PFSK-1 (cell line): ENCODE results near the gene NBPF1.

Experiments used
- FOXP2 ChIP-seq: optimal IDR thresholded peaks from 2 replicates; pipeline ENCODE3; 2011; ENCODE audit warnings: borderline replicate concordance, control low read depth, inconsistent platforms; ENCODE audit not compliant: insufficient read depth; ENCODE audit errors: extremely low read length, extremely low read depth
- POLR2AphosphoS5 ChIP-seq: IDR thresholded peaks from 2 replicates; pipeline ENCODE4 v1.6.1; 2012; ENCODE audit warnings: low read depth, mild to moderate bottlenecking, control low read depth, low read length, moderate library complexity
- REST ChIP-seq, 2 experiments: IDR thresholded peaks; 2 replicates each; pipeline versions ENCODE4 v1.6.1 to v1.8.0; 2011 to 2012; ENCODE audit warnings: low read depth in 2 of 2, low read length in 2 of 2, control low read depth in 1 of 2, inconsistent platforms in 1 of 2, mild to moderate bottlenecking in 1 of 2, moderate library complexity in 1 of 2; ENCODE audit not compliant: insufficient read depth in 1 of 2
- SIN3A ChIP-seq: IDR thresholded peaks from 2 replicates; pipeline ENCODE4 v1.6.1; 2012; ENCODE audit warnings: mild to moderate bottlenecking, low read length, moderate library complexity, borderline replicate concordance; ENCODE audit not compliant: insufficient read depth
- TAF1 ChIP-seq: IDR thresholded peaks from 2 replicates; pipeline ENCODE4 v1.6.1; 2012; ENCODE audit warnings: low read length, control low read depth, borderline replicate concordance; ENCODE audit not compliant: insufficient read depth

NBPF1 gene

DNA sequence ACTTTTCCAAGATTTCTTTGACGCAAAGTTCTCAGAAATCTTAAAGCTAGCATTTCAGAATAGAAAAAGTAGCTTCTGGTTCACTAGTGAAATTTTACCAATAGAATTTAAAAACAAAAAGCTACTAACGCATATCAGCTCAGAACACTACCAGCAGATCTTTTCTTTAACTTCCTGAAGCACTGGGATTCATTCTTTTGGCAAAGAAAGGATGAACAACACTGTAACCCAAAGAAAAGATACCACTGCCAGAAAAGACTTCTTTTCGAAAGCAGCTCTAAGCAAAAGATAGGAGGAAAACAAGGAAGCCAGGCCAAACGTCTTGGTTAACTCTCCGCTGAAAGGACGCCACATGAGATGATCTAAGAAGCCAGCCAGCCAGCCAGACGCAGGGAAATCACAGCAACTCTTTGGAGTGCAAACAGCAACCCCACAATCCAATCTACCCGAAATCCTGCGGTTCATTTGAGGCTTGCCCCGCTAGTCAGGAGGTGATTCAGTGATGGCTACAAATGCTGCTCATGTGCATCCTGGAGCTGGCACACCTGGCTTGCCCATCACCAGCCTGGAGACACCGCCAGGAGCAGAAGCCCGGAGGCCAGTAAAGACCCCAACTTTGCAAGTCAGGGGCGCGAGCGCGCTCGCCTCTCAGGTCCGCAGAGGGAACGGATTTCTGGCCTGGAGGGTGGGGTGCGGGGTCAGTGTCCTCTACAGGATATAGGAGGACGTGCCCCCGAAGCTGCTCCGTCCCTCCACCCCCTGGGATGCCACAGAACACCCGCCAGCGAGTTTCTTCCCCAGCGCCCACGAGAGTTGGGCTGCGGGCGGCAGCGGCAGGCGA, 812 bp downstream of the NBPF1 start:
- no peak for TF ChIP-seq POLR2AphosphoS5
- peak; percentile 51; the same call in 1 of the 2 replicates for TF ChIP-seq SIN3A
- no peak for TF ChIP-seq REST (IDR thresholded peaks at IDR 0.05; ENCODE audit: insufficient read depth in 1 of 2, low read depth in 2 of 2, low read length in 2 of 2)
- no peak for TF ChIP-seq TAF1

DNA sequence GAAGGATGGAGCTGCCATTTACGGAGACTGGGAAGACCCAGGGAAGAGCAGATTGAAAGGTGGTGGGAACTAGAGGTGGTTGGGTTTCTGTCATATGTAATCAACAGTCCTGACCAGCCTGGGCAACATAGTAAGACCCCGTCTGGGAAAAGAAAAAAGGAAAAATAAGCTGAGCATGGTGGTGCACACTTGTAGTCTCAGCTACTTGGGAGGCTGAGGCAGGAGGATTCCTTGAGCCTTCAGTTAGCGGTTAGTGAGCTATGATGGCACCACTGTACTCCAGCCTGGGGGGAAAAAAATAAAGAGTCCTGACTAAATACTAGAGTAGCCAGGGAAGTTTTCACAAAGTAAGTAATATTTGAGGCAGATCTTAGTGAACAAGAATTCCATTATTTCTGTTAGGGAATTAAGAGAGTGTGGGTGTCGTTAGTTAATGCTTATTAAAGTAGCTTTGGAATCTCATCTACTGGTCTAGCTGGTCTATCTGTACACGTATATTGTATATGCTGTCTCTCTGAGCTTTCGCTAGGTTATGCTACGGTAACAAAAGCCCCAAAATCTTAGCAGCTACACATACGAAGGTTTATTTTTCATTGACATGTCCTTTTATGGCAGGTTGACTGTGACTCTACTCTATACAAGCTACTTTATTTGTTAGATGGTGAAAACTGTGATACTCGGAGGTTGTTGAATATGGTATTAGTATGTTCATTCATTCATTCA, 4.4 kb downstream of the NBPF1 start:
- TF ChIP-seq FOXP2 (no peak), TAF1 (no peak), REST (IDR thresholded peaks at IDR 0.05; ENCODE audit: insufficient read depth in 1 of 2, low read depth in 2 of 2, low read length in 2 of 2) (no peak), POLR2AphosphoS5 (no peak), SIN3A (no peak)

DNA sequence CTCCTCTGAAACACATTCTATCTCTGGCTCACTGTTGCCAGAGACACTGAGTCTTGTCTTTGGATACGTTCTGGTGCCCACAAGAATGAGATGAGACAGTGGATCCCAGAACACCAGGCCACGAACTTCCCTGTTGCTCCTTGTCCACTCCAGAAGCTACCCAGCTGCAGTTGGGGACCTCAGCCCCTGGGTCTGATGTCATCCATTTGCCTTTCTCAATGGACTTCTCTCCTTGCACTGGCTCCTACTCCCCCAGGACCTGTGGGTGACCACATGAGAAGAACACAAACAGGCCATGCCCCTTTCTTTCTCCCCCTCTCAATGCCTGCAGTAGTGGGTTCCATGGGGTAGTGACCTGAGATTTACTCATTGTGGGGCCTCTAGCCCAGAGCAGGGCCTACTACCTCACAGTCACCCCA, 5.9 kb downstream of the NBPF1 start:
- TF ChIP-seq POLR2AphosphoS5, result no peak
- TF ChIP-seq TAF1, result no peak
- no peak for TF ChIP-seq SIN3A
- no peak for TF ChIP-seq FOXP2
- TF ChIP-seq REST (IDR thresholded peaks at IDR 0.05; ENCODE audit: insufficient read depth in 1 of 2, low read depth in 2 of 2, low read length in 2 of 2), result no peak

DNA sequence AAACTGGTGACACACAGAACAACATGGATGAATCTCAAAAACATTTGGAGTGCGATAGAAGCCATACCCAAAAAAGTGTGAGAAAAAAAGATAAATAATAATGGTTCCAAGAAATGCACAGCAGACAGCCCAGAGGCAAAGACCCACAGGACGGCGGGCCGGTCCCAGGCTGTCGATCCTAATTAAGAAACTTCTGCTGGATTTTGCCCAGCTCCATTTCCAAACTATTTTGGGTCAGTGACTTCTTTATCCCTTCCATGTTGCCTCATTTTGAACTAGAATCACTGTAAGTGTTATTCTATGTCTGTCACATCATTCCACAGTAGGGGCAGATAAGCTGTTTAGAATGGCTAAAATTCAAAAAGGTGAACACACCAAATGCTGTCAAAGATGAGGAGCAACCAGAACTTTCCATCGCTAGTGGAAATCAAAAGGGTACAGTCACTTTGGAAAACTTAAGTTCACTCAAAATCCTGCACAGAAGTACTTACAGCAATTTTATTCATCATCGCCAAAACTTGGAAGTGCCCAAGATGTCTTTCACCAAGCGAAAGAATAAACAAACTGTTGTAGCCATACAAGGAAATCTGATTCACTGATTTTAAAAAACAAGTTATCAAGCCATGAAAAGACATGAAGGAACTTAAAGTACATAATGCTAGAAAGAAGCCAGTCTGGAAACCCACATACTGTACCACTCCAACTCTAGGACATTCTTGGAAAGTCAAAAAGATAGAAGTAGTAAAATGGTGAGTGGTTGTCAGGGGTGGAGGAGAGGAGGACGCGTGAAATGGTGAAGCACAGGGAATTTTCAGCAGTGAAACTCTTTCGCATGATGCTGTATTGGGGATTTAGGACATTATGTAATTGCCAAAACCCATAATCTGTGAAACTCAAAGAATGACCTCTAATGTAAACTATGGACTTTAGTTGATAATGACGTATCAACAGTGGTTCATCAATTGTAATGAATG, 7.5 kb downstream of the NBPF1 start:
- TF ChIP-seq TAF1 (no peak), POLR2AphosphoS5 (no peak), FOXP2 (no peak), SIN3A (no peak), REST (IDR thresholded peaks at IDR 0.05; ENCODE audit: insufficient read depth in 1 of 2, low read depth in 2 of 2, low read length in 2 of 2) (no peak)
